ENCODE results near the gene DSG2.

DSG2 gene

DNA sequence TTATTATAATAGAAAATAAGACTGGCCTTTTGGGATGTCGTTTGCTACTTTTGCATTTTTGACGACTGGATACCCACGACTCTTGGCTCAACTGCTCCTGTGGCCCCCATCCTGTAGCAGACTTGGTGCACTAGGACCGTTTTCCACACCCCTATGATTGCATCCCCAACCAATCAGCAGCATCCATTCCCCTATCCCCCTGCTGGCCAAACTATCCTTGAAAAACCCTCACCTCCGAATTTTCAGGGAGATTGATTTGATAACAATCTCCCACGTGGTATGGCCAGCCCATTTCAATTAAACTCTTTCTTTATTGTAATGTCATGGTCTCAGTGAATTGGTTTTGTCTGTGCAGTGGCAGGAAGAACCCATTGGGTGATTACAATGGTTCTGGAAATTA lies 55.8 kb downstream of the DSG2 start:
- no peak for DNase-seq

DNA sequence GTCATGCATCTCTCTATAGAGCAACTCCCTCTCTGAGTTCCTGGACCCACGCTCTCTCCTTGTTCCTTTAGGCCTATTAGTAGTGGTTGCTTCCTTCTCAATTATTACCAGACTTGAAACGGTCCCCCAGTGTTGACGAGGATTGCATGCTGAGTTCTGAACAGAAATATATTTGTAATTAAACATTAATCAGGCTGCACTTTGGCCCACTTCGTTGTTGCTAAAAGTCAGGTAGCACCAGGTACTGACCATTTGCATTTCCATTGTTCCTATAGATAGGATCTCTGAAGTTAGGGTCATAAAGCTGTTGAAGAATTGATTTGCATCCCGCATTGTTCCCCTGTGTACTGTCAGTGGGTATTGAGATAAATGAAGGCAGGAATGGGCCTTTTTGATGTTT lies 56.8 kb downstream of the DSG2 start:
- DNase-seq: no peak

DNA sequence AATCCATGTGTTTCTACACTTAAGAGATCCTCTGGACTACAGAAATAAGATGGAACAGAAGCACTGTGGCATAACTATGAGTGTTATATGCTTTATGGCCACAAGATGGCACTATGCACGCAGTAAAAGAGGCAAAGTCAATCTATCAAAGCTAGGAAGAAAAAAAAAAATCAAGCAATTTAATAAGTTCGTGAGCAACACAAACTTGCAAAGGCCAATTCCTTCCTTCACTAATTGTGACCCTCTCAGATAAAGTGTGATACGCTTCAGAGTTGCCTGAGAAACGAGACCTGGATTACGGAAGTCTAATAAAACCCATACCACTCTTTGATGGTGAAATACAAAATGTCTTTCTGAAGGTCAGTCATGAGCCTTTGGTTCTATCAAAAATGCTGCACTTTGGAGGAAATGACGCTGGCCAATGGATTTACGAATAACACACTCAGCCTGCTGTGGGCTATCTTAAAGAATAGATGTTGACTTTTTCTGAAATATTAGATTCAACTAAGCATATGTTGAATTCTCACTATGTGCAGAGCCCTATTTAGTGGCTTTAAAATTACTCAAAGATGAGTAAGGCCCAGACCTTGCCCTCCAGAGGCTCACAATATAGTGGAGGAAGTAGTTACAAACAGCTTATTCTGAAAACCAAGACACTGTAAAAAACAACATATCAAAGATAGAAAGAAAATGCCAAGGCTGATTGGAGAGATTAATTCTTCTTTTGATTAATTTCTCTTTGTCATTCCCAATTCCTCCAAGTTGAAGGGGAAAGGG lies 58.2 kb downstream of the DSG2 start:
- peak; percentile 46 for DNase-seq

DNA sequence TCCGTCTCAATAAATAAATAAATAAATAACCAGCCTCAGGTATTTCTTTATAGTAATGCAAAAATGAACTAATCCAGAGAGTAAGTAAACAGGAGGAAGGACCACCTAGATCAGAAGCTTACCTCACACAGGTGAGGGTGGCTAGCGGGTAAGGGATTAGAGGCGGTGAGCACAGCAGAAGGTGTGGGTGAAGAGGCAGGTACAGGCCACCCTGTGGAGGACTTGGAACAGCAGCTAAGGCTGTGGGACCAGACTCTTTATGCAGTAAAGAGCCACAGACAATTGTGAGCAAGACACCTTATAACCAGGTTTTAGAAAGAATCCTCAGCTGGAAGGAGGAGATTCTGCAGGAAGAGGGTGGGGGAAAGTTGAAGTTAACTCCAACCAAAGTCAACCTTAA lies 59.5 kb downstream of the DSG2 start:
- no peak for DNase-seq

DNA sequence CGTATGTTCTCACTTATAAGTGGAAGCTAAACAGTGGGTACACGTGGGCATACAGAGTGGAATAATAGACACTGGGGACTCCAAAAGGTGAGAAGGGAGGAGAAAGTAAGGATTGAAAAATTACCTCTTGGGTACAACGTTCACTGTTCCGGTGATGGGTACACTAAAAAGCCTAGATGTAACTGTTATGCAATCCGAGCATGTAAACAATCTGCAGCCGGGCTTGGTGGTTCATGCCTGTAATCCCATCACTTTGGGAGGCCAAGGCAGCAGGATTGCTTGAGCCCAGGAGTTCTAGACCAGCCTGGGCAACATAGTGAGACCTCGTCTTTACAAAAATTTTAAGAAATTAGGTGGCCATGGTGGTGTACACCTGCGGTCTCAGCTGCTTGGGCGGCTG lies 60.6 kb downstream of the DSG2 start:
- DNase-seq: no peak

DNA sequence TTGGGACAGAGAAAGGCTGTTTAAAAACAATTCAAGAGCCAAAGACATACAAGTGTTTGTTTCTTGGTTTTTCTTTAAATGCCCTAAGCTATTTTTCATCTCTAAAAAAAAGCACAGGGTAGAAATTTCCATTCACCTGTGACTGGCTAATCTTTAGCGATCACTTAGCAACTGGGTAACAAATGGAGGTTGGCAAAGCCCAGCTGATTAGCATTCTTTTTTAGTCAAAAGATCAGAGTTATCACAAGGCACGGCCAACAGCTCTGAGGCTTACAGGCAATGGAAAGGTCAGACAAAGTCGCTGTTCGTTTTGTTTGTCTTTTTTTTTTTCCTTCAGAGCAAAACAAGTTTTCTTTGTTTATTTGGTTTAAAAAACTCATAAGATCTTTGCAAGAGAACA lies 64.7 kb downstream of the DSG2 start:
- no peak for DNase-seq

DNA sequence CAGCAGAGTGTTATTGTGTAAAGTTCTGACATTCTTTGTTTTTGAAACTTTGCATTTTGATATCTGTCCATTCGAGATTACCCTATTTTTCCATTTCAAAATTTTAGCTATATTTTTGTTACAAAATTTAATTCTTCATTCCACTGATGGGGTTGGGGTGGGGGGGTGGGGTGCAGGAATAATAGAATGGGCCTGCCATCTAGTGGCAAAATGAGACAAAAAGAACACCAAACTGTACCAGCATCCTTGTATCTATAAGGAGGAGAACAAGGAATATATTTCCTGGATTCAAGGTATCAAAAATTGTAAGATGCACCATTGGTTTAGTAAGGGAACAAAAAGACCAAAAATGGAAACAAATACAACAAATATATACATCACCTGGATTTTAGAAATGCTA lies 65.8 kb downstream of the DSG2 start:
- no peak for DNase-seq

- no peak for DNase-seq
Observed at GRCh38 chr18:31565345-31565744, 67.4 kb downstream of the DSG2 start.

GRCh38 chr18:31565782-31566512 lies 68.0 kb downstream of the DSG2 start:
- DNase-seq: no peak

GRCh38 chr18:31566576-31567306 lies 68.8 kb downstream of the DSG2 start:
- no peak for DNase-seq

DNA sequence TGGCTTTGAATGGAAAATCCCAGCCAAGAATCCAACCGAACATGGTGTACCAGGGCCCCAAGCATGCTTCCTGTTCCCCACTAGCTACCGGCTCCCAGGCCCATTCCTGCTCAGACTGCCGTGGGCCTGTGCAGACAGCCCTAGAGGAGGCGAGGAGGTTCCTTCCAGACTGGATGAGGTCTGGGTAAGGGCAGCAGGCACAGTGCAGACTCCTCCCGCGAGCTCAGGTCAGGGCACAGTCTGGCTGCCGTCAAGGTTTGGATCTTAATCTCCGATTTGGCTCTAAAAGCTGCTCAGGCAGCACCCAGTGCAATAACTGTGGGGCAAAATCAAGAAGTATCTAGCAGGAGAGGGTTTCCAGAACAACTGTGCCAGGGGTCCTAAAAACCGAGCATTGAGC lies 74.4 kb downstream of the DSG2 start:
- no peak for DNase-seq

DNA sequence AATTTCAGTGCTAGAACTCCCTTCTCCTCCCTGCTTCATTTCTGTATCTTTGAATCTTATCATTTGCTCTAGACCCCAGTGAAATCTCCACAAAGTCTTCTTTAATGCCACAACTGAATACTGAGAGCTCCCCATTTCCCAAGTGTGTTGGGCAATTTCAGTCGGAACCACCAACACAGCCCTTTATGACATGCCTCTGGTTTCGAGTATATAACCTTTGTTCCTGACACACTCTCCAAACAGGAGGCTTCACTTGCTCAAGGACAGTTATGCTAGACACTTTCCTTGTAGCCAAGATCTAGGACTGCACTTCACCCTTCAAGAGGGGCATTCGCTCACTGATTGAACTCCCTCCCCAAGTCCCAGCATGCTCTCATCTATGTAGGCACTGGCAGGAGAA lies 75.1 kb downstream of the DSG2 start:
- DNase-seq: no peak

GRCh38 chr18:31574359-31574758 lies 76.4 kb downstream of the DSG2 start:
- no peak for DNase-seq

DNA sequence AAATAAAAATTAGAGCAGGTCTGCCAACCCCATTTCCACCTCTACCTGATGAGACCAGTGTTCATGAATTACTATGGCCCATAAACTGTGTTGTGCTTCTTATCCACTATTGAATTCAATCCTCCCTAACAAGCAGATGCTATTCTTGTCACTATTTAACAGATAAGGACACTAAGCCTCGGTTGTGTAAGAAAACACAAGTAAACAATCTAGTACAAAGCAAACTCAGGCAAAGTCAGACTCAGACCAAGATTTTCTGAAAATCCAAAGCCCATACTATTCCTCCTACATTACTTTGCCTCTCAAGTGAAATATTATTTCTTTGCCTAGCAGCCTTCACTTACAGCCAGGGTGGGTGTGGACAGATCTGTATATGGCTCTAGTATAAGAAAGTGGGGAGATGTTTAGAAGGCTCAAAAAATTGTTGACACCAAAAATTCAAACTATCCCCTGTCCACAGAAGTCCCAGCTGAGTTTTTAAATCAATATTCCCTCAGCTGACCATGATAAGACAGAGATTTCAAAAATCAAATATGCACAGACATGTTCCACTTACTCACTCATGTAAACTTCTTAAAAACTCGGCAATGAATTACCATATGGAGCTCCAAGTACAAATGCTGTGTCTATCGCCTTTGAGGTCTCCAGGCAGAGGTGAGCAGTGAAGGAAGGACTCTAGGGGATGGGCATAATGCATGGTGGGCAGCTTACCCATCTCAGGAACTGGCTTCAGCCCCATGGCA lies 77.7 kb downstream of the DSG2 start:
- no peak for DNase-seq

DNA sequence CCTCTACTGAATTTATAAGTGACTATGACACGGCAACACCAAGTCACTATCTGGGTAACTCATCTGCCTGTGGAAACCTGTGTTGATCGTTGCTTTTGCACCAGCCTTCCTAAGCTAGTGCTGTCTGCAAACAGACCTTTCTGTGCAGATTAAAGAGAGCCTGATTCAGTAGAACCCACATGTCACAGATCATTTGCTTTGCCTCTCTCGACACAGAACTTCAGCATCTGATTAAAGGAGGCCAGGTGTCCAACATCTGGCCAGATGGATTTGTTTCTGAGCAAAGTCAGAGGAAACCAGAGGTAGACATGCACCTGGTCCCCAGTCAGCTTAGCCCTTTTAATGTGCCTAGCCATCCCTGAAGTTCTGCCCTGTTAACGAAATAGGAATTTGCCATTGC lies 78.7 kb downstream of the DSG2 start:
- no peak for DNase-seq

GRCh38 chr18:31577195-31577594 lies 79.2 kb downstream of the DSG2 start:
- DNase-seq: no peak

DNA sequence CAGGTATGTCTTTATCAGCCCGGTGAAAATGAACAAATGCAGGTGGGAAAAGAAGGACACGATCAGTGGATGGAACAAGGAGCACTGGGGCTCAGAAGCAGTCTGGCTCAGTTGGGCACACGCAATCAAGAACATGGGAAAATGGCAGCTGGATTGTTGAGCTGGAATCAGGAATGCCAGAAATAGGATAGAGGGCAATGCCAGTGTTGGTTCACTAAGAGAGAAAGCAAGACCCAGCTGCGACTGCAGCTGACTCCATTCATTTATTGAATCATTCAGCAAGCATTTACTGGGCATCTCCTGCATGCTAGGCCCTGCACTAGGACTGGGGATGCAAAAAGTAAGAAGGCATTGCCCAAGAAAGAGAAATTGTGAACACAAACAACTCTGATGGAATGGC lies 80.1 kb downstream of the DSG2 start:
- DNase-seq: no peak

- no peak for DNase-seq
Observed at GRCh38 chr18:31579375-31579774, 81.4 kb downstream of the DSG2 start.

DNA sequence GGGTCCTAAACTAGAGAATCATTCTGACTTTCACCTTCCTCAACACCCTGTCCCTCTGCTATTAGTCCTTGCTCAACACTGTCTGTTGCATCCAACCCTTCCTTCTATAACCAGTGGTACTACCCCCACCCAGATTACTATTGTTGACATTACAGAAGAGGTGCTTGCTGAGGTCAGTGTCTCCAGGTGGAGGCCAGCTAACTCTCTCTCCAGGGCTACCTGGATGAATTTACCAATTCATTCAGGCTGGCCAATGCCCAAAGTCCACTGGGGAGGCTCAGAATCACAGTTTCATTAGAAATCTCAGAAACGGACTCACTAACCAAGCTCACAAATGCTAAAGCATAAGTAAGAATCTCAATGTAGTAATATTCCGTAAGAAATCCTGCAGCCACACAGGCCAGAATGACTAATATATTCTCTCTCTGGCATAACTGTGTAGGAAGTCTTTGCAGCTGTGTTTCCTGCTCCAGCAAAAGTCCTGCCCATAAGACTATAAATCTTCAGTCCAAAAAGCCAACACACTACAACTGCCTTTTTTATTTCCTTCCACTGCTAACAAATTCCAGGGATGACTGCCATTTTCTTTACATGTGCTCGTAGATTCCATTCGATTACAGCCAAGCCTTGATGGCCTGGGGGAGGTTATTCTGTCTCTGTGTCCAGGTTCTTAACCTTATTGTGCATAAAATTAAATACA lies 83.7 kb downstream of the DSG2 start:
- no peak for DNase-seq

DNA sequence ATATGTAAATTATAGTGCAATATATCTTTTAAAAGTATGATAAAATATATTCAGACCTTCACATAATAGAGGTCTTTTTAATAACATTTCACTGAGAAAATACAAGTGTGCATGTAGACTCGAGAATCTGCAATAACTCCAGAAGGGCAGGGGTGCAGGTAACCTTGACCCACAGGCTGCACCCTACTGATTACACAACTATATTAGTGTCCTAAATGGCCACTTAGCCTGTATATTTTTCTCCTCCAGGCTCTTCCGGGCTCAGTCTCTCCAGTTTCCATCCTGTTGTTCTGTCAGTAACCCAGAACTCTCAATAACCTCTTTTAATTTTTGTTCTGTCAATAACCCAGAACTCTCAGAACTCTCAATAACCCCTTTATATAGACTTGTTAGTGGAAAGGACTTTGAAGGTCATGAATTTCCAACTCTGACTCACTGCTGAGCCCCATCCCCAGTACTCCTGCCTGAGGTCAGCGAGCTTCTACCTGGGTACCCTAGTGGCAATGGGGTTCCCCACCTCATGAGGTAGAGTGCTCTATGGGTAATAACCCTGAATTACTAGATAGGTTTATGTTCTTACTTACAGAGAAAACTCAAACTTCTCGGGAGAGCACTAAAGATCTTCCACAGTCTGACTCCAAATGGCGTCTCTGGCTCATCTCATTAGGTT lies 85.3 kb downstream of the DSG2 start:
- DNase-seq: no peak

DNA sequence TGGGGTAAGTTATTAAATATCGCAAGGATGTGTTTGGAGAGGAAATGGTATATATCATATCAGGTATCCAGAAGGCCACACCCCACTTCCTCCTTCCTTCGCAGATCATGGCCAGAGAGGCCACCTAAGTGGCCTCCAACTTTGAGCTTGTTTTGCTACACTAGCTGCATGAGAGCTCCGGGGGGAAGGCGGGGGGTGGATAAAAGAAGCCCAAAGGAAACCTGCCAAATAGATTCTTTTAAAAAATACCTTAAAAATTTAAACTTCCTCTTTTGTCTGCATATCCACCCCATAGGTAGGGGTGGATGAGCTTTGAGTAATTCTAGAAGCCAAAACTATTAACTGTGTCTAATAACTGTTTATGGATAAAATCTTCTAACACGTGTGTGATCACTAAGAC lies 88.0 kb downstream of the DSG2 start:
- DNase-seq: no peak

DNA sequence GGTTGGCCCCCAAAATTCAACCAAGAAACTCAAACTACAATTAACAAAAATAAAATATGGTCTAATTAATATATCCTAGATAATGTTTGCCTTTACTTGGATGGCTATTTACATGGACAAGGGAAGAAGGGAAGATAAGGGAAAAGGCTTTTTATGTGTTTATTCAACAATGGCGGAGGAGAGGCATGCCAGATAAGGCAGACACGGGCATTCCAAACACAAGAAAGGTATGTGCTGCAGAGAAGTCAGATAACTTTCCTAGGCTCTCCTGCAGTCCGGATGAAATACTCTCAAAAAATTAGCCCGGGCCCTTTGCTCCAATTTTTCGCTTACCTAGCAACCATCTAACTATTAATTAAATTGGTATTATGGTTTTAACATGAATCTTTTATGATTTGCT lies 88.6 kb downstream of the DSG2 start:
- DNase-seq: no peak

All from right kidney (tissue), 1 donor.